B cell (primary cell): Measurements from ENCODE around the gene RNASEH2C.

Experiments
- EZH2 ChIP-seq: IDR thresholded peaks from 2 replicates; pipeline ENCODE4 v1.6.1; 2012; ENCODE audit warnings: borderline replicate concordance, low read depth, mild to moderate bottlenecking, moderate library complexity, low read length; ENCODE audit not compliant: insufficient read depth, poor library complexity, severe bottlenecking
- TF ChIP-seq, protein P1 (sequence below): fragments of 200-600 bp; IDR thresholded peaks from one replicate; pipeline ENCODE4 v1.8.0; 2022; ENCODE audit warnings: antibody characterized with exemption, mild to moderate bottlenecking

DNA sequence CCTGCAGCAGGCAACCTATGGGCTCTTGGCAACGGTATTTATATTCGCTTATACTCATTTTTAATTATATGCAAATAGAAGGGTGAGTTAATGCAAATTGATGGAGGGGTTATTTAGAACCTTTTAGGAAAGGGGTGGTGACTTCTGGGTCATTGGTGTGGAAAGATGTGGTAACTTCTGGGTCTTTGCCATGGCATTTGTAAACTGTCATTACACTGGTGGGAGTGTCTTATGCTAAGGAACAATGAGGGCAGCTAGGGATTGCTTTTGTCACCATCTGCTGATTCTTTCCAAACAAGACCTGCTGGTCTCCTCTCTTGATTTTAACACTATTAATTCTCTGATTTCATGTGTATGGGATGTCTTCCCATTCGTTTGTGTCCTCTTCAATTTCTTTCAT is 20.2 kb downstream of the RNASEH2C start:
- TF ChIP-seq, protein P1, sequence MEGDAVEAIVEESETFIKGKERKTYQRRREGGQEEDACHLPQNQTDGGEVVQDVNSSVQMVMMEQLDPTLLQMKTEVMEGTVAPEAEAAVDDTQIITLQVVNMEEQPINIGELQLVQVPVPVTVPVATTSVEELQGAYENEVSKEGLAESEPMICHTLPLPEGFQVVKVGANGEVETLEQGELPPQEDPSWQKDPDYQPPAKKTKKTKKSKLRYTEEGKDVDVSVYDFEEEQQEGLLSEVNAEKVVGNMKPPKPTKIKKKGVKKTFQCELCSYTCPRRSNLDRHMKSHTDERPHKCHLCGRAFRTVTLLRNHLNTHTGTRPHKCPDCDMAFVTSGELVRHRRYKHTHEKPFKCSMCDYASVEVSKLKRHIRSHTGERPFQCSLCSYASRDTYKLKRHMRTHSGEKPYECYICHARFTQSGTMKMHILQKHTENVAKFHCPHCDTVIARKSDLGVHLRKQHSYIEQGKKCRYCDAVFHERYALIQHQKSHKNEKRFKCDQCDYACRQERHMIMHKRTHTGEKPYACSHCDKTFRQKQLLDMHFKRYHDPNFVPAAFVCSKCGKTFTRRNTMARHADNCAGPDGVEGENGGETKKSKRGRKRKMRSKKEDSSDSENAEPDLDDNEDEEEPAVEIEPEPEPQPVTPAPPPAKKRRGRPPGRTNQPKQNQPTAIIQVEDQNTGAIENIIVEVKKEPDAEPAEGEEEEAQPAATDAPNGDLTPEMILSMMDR, result no peak
- no peak for TF ChIP-seq EZH2
